T-helper 1 cell (primary cell): ENCODE results near the gene PLPPR3.

ENCODE experiments used
- DNase-seq, 5 donors: peaks; one replicate each; pipeline ENCODE4 v3.0.0-alpha.2; 2012 to 2020

Gene PLPPR3

DNA sequence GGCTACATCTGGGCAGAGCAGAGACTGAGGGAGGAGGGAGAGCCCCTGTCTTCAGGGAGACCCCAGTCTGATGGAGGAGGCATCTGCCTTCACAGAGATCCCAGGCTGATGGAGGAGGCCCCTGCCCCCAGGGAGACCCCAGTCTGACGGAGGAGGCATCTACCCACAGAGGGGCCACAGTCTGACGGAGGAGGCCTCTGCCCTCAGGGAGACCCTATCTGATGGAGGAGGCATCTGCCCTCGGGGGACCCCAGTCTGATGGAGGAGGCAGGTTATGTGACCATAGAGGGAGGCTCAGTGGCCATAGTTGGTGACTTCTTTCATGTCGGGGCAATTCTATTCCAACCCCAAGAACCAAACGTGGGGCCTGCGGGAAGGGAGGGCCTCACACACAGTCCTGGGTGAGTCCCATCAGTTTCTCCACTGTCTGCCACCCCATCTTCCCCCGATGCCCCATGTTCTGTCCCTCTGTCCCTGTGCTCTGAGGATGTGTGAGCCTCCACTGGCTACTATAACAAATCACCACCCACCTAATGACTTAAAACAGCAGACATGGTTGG lies 56.5 kb downstream of the PLPPR3 start:
- no peak for DNase-seq

DNA sequence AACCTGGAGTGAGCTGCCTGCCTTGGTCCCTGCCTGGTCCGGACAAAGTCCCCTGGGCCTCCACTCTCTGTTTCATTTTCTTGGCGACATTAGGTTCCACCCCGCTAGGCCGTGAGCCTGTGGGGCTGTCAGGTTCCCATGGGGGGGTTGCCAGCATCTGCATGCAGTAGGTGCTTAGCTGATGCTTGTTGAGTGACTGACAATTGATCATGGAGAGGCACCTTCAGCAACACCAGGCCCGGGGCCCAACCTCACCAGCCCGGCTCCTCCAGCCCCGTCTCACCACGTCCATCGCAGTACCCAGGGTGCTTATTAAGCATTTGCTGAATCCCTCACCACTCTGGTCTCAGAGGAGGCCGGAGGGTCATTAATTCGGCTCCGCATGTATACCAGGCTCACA lies 57.5 kb downstream of the PLPPR3 start:
- no peak for DNase-seq

DNA sequence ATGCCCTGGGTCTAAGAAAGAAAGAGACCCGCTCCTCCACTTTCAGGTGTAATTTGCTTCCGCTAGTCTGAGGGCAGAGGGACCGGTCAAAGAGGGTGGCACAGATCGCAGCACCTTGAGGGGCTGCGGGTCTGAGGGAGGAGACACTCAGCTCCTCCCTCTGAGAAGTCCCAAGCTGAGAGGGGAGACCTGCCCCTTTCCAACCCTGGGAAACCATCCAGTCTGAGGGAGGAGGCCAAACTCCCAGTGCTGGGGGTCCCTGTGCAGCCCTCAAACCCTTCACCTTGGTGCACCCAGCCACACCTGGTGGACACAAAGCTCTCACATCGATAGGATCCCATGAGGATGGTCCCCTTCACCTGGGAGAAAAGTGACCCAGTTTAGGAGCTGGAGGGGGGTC lies 57.9 kb downstream of the PLPPR3 start:
- no peak for DNase-seq

DNA sequence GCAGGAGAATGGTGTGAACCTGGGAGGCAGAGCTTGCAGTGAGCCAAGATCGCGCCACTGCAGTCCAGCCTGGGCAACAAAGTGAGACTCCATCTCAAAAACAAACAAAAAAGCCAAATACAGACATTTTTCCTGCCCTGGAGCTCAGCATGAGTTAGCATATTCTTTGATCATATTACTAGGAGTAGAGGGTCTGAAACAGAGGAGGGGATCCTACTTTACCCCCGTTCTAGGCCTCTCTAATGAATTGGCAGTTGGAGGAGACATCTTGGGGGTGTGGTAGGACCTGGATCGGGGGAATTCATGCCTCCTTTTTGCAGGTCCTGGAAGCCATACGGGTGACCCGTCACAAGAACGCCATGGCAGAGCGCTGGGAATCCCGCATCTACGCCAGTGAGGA lies 58.6 kb downstream of the PLPPR3 start:
- DNase-seq = no peak
